Hepatocyte (in vitro differentiated cells): ENCODE measurements around the gene STAT4.

Experiments
- CTCF ChIP-seq: fragments of 200-600 bp; sonication (generic); IDR thresholded peaks from 2 replicates; pipeline ENCODE4 v1.5.1; 2016; ENCODE audit warnings: antibody characterized with exemption, mild to moderate bottlenecking; ENCODE audit not compliant: poor library complexity
- EZH2 ChIP-seq: fragments of 200-600 bp; sonication (generic); IDR thresholded peaks from 2 replicates; pipeline ENCODE4 v1.6.1; 2016; ENCODE audit warnings: antibody characterized with exemption, mild to moderate bottlenecking, borderline replicate concordance

GRCh38 chr2:191031256-191031655, 119.5 kb downstream of the STAT4 start:
- TF ChIP-seq CTCF, result no peak
- no peak for TF ChIP-seq EZH2
